Effector memory CD8-positive, alpha-beta T cell (primary cell): ENCODE measurements around the gene SLC29A4.
"Not testable (repeated sequence)": the region's sequence is repeated elsewhere in the genome, so short reads cannot be mapped to it uniquely, and the experiment has no call there.

Source experiments
- ATAC-seq: fragments of 150-1000 bp; cut with Tn5 transposase; replicated peaks from 2 replicates; pipeline ENCODE4 v1.10.0; 2021; ENCODE audit warnings: mild to moderate bottlenecking, moderate library complexity
- DNase-seq, 3 experiments: peaks; one replicate each; pipeline ENCODE4 v3.0.0; 2021
- H3K27ac Mint-ChIP-seq, 2 donors: one replicate each; pipeline ENCODE4 v1.8.0; 2022; ENCODE audit warnings: mild to moderate bottlenecking in 2 of 2, mixed read lengths in 2 of 2, moderate library complexity in 2 of 2
- H3K27me3 Mint-ChIP-seq, 2 donors: one replicate each; pipeline ENCODE4 v1.8.0; 2022; ENCODE audit warnings: mixed read lengths in 2 of 2
- H3K36me3 Mint-ChIP-seq: one replicate; pipeline ENCODE4 v1.8.0; 2022; ENCODE audit warnings: mild to moderate bottlenecking, moderate library complexity, mixed read lengths; ENCODE audit not compliant: insufficient read depth
- H3K4me1 Mint-ChIP-seq, 2 donors: one replicate each; pipeline ENCODE4 v1.8.0; 2022; ENCODE audit warnings: low read depth in 2 of 2, mixed read lengths in 2 of 2
- H3K4me3 Mint-ChIP-seq, 2 donors: one replicate each; pipeline ENCODE4 v1.8.0; 2022; ENCODE audit warnings: mild to moderate bottlenecking in 2 of 2, mixed read lengths in 2 of 2, moderate library complexity in 2 of 2
- H3K9me3 Mint-ChIP-seq, 2 donors: one replicate each; pipeline ENCODE4 v1.8.0; 2022; ENCODE audit warnings: mixed read lengths in 2 of 2

SLC29A4 gene

DNA sequence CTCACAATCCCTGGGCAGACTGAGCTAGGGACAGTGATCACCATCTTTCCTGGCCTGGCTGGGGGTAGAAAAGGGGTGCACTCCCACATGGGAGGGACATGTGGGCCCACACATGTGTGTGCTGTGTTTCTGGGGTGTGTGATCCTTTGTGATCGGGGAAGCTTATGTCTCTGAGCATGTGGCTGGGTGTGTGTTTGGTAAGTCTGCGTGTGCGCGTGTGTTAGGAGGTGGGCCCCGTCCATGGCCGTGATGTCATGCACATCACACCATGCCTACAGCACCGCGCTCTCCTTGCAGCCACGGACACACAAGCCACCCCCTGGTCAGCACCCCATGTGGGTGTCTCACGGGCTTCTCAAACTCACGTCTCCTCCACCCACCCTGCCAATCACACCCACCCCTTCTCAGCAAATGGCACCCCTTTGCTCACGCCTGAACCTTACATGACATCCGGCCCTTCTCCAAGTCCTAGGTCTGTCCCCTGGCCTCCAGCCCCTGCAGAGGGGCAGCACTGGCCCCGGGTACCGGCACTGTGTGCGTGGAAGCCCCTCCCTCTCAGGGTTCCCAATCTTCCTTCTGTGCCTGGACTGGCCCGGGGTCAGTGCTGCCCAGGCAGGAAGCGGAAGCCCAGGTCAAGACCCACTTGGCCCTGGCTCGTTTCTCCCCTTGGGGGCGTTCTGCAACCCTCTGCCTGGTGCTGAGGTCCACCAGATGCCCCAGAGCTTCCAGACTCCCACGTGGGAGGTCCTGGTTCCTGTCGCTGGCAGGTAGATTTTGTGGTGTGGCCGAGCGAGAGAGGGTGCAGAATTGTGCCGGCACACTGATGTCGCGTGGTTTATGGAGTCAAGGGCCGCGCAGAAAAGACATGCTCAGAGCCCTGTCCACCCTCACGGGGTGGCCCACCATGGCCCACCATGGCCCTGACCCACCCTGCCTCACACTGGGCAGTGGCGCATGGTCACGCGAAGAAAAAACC lies 12.6 kb downstream of the SLC29A4 start:
- H3K36me3 Mint-ChIP-seq: peaks cover 9% of the 10 kb centered on the region
- H3K4me1 Mint-ChIP-seq: peaks cover 12 to 19% of the 10 kb centered on the region in 2 donors
- ATAC-seq (no peak), DNase-seq (no peak)
- H3K27ac Mint-ChIP-seq: peak overlapping the region; percentile 32 to 82
- peaks cover 7 to 9% of the 10 kb centered on the region in 2 donors for H3K27me3 Mint-ChIP-seq
- peaks cover 0 to 11% of the 10 kb centered on the region in 2 donors for H3K9me3 Mint-ChIP-seq
- H3K4me3 Mint-ChIP-seq: peak overlapping the region; percentile 65 to 75

DNA sequence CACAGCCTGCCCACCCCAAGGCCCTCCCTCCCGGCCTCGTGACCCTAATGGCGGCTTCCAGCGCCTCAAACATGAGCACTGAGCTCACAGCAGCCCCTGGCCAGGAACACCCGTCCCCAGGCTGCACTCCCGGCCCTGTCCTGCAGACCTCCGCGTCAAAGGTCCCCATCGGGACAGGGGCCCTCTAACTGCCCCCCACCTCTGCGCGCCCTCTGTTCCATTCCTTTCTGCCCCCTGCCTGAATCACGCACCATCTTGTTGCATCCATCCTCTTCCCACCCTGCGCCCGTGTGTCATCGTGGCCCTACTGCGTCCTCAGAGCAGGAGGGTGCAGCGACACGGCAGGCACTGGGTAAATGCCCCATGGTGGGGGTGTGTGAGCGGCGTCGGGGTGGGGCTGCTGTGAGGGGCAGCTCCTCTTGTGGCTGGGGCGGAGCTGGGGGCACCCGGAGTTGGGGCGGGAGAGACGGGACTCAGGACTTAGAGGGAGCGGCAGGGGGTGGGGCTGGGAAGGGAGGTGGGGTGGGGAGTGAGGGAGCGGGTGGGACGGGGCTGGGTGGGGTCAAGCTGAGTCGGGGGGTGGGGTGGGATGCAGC lies 13.4 kb downstream of the SLC29A4 start:
- Mint-ChIP-seq H3K4me3 (peak overlapping the region; percentile 65 to 75), H3K27ac (peak overlapping the region; percentile 32 to 82), H3K27me3 (peaks cover 7% of the 10 kb centered on the region in 2 donors), H3K4me1 (peaks cover 12 to 19% of the 10 kb centered on the region in 2 donors), H3K9me3 (peaks cover 0 to 11% of the 10 kb centered on the region in 2 donors), H3K36me3 (peaks cover 9% of the 10 kb centered on the region)
- ATAC-seq (no peak), DNase-seq (no peak)

DNA sequence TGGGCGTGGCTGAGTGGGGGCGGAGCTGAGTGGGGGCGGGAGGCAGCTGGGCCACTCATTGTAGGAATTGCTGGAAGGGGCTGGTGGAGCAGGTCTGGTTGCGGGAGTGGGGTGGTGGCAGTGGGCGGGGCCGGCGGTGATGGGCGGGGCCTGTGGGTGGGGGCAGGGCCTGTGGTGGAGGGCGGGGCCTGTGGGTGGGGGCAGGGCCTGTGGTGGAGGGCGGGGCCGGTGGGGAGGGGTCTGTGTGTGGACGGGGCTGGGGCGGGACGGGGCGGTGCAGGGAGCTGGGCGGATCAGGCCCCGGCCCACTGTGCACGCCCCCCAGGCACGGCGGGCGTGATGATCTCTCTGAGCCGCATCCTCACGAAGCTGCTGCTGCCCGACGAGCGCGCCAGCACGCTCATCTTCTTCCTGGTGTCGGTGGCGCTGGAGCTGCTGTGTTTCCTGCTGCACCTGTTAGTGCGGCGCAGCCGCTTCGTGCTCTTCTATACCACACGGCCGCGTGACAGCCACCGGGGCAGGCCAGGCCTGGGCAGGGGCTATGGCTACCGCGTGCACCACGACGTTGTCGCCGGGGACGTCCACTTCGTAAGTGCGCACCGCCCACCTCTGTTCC lies 14.0 kb downstream of the SLC29A4 start:
- H3K4me3 Mint-ChIP-seq: peak overlapping the region; percentile 80 to 86
- peak; percentile 49 to 68 (median 64) for DNase-seq
- ATAC-seq: peak; percentile 87
- H3K9me3 Mint-ChIP-seq: peaks cover 0 to 11% of the 10 kb centered on the region in 2 donors
- peaks cover 12 to 19% of the 10 kb centered on the region in 2 donors for H3K4me1 Mint-ChIP-seq
- H3K27me3 Mint-ChIP-seq: peaks cover under 1 to 7% of the 10 kb centered on the region in 2 donors
- H3K36me3 Mint-ChIP-seq: peaks cover 9% of the 10 kb centered on the region
- peak overlapping the region in 1 of 2 donors; percentile 82 for H3K27ac Mint-ChIP-seq

DNA sequence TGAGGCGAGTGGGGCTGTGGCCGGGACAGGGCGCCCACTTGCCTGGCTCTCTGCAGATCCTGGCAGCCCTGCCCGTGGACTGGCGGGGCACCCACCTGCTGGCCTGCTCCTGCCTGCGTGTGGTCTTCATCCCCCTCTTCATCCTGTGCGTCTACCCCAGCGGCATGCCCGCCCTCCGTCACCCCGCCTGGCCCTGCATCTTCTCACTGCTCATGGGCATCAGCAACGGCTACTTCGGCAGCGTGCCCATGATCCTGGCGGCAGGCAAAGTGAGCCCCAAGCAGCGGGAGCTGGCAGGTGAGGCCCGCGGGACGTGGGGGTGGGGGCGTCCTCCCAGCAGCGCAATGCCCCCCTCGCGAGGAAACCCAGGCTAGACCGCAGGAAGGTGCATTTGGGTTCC lies 17.6 kb downstream of the SLC29A4 start:
- Mint-ChIP-seq H3K4me3 (no peak overlapping the region), H3K36me3 (peaks cover 4% of the 10 kb centered on the region), H3K27me3 (peaks cover 0 to 7% of the 10 kb centered on the region in 2 donors), H3K9me3 (no peaks in the 10 kb centered on the region), H3K27ac (peak overlapping the region in 1 of 2 donors; percentile 11), H3K4me1 (peaks cover 12 to 19% of the 10 kb centered on the region in 2 donors)
- no peak for ATAC-seq
- DNase-seq: no peak

DNA sequence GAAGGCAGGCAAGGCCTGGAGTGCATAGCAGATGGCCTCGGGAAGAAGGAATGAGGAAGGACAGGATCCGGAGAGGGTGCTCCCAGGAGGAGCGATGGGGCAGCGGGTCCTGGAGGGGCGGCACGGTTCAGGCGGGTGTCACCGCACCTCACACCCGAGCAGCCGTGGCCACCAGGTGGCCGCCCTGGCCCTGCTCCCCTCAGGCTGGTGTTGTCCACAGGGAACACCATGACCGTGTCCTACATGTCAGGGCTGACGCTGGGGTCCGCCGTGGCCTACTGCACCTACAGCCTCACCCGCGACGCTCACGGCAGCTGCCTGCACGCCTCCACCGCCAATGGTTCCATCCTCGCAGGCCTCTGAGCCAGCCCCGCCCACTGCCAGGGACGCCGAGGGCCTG lies 19.8 kb downstream of the SLC29A4 start:
- DNase-seq: no peak
- no peak overlapping the region for H3K27ac Mint-ChIP-seq
- no peak overlapping the region for H3K4me3 Mint-ChIP-seq
- ATAC-seq: no peak
- peaks cover 0 to 7% of the 10 kb centered on the region in 2 donors for H3K27me3 Mint-ChIP-seq
- H3K36me3 Mint-ChIP-seq: peaks cover 16% of the 10 kb centered on the region
- H3K9me3 Mint-ChIP-seq: no peaks in the 10 kb centered on the region
- H3K4me1 Mint-ChIP-seq: peaks cover 0 to 7% of the 10 kb centered on the region in 2 donors

DNA sequence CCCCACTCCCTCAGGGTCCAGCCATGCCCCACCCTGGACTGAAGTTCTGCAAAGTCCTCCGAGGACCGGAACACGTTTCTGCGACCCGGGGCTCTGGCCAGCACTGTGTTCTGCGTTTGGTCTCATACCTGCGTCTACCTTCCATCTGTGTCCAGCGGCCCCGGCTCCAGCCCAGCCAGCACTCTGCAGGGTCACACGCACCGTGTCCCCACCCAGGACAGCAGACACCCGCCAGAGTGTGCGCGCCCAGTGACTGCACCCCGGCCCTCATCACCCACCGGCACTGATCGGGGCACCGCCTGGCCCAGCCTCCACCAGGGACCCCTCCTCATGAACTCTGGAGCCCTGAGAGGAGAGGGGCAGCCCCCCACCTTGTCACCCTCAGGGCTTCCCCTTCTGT lies 20.3 kb downstream of the SLC29A4 start:
- peaks cover 0 to 5% of the 10 kb centered on the region in 2 donors for H3K4me1 Mint-ChIP-seq
- H3K4me3 Mint-ChIP-seq: no peak overlapping the region
- DNase-seq (no peak), ATAC-seq (no peak)
- H3K9me3 Mint-ChIP-seq: no peaks in the 10 kb centered on the region
- peaks cover 0 to 5% of the 10 kb centered on the region in 2 donors for H3K27me3 Mint-ChIP-seq
- H3K27ac Mint-ChIP-seq: no peak overlapping the region
- H3K36me3 Mint-ChIP-seq: peaks cover 20% of the 10 kb centered on the region

DNA sequence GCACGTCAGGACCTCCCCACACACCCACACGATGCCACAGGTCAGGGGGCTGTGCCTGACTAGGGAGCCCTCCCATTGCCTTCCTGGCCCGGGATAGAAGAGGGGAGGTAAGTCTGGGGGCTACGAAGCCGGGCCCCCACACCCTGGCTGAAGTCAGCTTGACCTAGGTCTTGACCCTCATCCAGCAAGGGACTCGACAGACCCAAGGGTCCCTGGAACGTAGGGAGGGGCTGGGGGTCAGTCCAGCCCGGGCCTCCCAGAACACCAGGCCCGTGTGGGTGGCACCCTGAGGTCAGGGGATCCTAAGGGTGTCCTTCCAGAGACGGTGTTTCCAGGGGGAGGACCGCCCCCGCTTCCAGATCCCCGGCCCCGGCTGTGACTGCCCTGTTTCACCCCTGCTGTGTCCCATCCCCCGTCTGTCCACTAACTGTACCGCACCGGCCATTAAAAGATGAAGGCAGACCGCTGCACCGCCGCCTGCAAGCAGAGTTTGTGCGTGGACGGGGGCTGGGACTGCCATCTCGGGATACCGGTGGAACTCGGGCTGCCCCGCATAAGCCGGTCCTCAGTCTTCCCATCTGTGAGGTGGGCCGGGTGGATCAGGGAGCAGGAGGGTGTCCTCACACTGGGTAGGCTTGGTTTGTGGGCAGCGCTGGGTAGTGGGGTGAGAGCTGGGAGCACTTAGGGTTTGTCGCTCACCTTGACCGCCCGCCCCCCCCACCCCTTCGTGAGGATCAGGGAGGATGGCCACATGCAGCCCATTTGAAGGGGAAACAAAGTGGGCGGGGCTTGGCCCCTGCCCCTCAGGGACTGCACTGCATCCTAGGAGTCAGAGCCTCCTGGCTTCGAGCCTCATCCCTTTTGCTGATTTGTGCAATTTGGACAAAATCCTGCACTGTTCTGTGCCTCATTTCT lies 21.1 kb downstream of the SLC29A4 start:
- H3K27me3 Mint-ChIP-seq: no peaks in the 10 kb centered on the region

DNA sequence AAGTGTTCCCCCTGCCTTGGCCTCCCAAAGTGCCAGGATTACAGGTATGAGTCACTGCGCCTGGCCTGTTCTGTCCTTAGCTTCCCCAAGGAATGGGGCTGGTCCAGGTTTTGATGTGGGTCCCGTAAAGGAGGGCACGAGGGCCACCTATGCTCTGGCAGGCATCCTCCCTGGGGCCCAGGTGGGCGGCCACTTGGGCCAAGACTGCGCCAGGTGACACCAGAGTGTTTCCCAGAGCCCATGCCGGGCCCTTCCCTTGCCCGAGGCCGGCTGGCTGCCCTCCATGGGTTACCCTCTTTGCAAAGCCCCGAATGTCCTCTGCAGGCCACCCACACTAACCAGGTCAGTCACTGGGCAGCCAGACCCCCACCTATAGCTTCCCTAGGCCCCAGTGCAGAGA lies 22.3 kb downstream of the SLC29A4 start:
- H3K4me3 Mint-ChIP-seq, H3K9me3 Mint-ChIP-seq, H3K27ac Mint-ChIP-seq, H3K4me1 Mint-ChIP-seq, DNase-seq, H3K27me3 Mint-ChIP-seq, ATAC-seq: not testable (repeated sequence)
- H3K36me3 Mint-ChIP-seq: peaks cover 24% of the 10 kb centered on the region

More for the DNA sequence above, 21.1 kb downstream of the SLC29A4 start:
- H3K4me3 Mint-ChIP-seq: no peak overlapping the region
- H3K27ac Mint-ChIP-seq: no peak overlapping the region
- peaks cover 0 to 4% of the 10 kb centered on the region in 2 donors for H3K4me1 Mint-ChIP-seq
- DNase-seq (no peak), ATAC-seq (no peak)
- peaks cover 24% of the 10 kb centered on the region for H3K36me3 Mint-ChIP-seq
- H3K9me3 Mint-ChIP-seq: no peaks in the 10 kb centered on the region

DNA sequence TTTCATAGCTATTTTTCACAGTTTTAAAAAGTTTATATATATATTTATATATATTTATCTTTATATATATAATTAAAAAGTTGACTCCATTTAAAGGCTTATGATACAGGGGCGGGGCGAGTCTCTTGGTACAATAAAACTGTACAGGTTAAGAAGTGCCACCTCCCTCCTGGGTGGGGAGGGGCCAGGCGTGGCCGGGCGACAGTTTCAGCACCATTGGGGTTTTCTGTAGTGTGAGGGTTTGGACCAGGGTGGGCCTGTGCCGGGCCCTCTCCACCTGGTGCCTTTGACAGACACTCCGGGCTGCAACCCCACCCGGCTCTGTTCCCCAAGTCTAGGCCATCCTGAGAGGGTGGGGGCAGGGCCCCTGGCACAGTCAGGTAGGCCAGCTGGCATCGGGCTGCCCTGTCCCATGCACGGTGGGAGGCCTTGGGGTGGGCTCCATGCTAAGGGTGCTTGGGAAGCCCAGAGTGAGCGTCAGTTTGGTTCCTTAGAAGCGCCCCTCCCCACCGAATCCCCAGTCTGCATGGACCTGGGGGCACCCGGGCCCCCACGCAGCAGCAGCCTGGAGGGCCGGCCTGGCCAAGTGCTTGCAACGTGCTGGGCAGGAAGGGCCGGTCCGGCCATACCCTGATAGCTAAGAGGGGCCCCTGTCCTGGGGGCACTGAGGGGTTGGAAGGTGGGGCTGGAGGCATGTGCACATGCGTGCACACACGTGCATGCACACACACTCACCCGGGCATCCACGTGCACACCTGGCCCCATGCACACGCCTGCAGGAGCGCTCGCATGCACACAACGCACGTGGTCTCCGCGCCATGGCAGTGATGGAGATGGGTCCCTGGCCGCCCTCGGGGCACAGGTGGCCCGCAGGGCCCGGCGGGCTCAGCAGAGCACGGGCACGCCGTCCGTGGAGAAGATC lies 24.7 kb downstream of the SLC29A4 start:
- H3K4me1 Mint-ChIP-seq, H3K27me3 Mint-ChIP-seq, H3K4me3 Mint-ChIP-seq, DNase-seq, H3K27ac Mint-ChIP-seq, H3K9me3 Mint-ChIP-seq, ATAC-seq: not testable (repeated sequence)
- H3K36me3 Mint-ChIP-seq: peaks cover 29% of the 10 kb centered on the region

DNA sequence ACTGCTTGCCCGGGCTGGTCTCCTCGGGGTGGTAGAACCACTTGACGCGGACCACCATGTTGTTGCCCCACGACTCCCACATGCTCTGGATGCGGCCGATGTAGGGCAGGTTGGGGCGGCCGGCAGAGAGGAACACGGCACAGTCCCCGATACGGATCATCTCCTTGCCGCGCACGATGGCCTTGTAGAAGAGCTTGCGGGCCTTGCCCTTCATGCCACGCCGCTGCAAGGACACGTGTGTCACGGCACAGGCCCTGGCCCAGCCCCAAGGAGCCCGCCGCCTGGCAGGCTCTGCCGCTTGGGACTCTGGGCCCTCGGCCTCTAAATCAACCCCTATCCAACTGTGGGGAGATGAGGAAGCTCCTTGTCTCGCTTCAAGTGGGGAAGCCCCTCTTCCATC lies 26.4 kb downstream of the SLC29A4 start:
- Mint-ChIP-seq H3K36me3 (peaks cover 34% of the 10 kb centered on the region), H3K27ac (no peak overlapping the region), H3K27me3 (no peaks in the 10 kb centered on the region), H3K9me3 (no peaks in the 10 kb centered on the region), H3K4me1 (peaks cover 0 to 4% of the 10 kb centered on the region in 2 donors), H3K4me3 (no peak overlapping the region)
- no peak for DNase-seq
- ATAC-seq: no peak

DNA sequence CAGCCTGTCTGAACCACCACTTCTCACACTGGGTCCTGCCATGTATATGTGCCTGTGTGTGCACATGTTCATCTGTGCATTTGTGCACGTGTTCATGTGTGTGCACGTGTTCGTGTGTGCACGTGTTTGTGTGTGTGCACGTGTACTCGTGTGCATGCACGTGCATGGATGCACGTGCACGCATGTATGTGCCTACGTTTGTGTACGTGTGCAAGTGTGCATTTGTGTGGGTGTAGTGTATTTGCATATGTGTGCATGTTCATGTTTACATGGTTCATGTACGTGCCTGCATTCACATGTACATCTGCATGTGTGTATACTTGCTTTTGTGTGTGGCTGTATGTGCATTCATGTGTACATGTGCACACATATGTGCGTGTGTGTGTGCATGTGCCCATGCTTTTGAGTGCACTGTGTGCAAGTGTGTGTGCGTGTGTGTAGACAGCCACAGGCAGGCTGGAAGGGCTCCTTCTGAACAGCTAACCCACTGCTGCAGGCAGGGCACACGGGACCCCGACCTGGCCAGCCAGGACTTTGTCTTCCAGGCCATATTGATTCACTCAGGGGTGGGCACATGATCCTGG lies 28.2 kb downstream of the SLC29A4 start:
- H3K36me3 Mint-ChIP-seq: peaks cover 44% of the 10 kb centered on the region
- peaks cover 0 to 4% of the 10 kb centered on the region in 2 donors for H3K4me1 Mint-ChIP-seq
- no peak overlapping the region for H3K4me3 Mint-ChIP-seq
- no peak for ATAC-seq
- no peak overlapping the region for H3K27ac Mint-ChIP-seq
- no peaks in the 10 kb centered on the region for H3K9me3 Mint-ChIP-seq
- no peak for DNase-seq
- no peaks in the 10 kb centered on the region for H3K27me3 Mint-ChIP-seq
